Loucy (cell line): ENCODE measurements around the gene GRIK2.

Experiments used
- H2AFZ ChIP-seq: fragments of 200-600 bp; sonication (generic); 2 replicates; pipeline ENCODE4 v1.6.0; 2016; ENCODE audit warnings: antibody characterized with exemption, mild to moderate bottlenecking, low read length, moderate library complexity
- H3F3A ChIP-seq: fragments of 200-600 bp; 2 replicates; pipeline ENCODE4 v1.6.0; 2016; ENCODE audit warnings: antibody characterized with exemption, low read depth, mild to moderate bottlenecking
- H3K27me3 ChIP-seq: fragments of 200-600 bp; sonication (generic); 2 replicates; pipeline ENCODE4 v1.6.1; 2014; ENCODE audit warnings: low read length, mild to moderate bottlenecking; ENCODE audit not compliant: insufficient read depth, poor library complexity, severe bottlenecking
- H3K36me3 ChIP-seq: fragments of 200-600 bp; sonication (generic); 2 replicates; pipeline ENCODE4 v1.6.1; 2016; ENCODE audit warnings: low read length; ENCODE audit not compliant: insufficient read depth
- H3K4me1 ChIP-seq: fragments of 200-600 bp; sonication (generic); 2 replicates; pipeline ENCODE4 v1.5.1; 2014; ENCODE audit warnings: low read length, mild to moderate bottlenecking; ENCODE audit not compliant: insufficient read depth, poor library complexity, severe bottlenecking
- H3K4me2 ChIP-seq: fragments of 200-600 bp; sonication (generic); 2 replicates; pipeline ENCODE4 v1.6.0; 2014; ENCODE audit warnings: antibody characterized with exemption, low read length, low read depth, mild to moderate bottlenecking; ENCODE audit not compliant: poor library complexity, severe bottlenecking
- H3K4me3 ChIP-seq: fragments of 200-600 bp; sonication (generic); 2 replicates; pipeline ENCODE4 v1.5.1; 2014; ENCODE audit warnings: low read length, mild to moderate bottlenecking, mixed read lengths; ENCODE audit not compliant: poor library complexity, severe bottlenecking
- H3K79me2 ChIP-seq: fragments of 200-600 bp; sonication (generic); 2 replicates; pipeline ENCODE4 v1.6.1; 2014; ENCODE audit warnings: low read length; ENCODE audit not compliant: insufficient read depth
- H3K9ac ChIP-seq: fragments of 200-600 bp; sonication (generic); 2 replicates; pipeline ENCODE4 v1.6.0; 2014; ENCODE audit warnings: mild to moderate bottlenecking, low read depth, low read length, moderate library complexity; ENCODE audit not compliant: poor library complexity, severe bottlenecking
- H3K9me2 ChIP-seq: fragments of 200-600 bp; sonication (generic); replicated peaks from 2 replicates; pipeline ENCODE4 v1.6.1; 2016; ENCODE audit warnings: low read depth, low read length, mixed read lengths
- H3K9me3 ChIP-seq: fragments of 200-600 bp; sonication (generic); 2 replicates; pipeline ENCODE4 v1.6.1; 2014; ENCODE audit warnings: mild to moderate bottlenecking, antibody characterized with exemption, low read length, low read depth; ENCODE audit not compliant: insufficient read depth
- H4K20me1 ChIP-seq: fragments of 200-600 bp; sonication (generic); 2 replicates; pipeline ENCODE4 v1.6.0; 2014; ENCODE audit warnings: antibody characterized with exemption, low read length, mild to moderate bottlenecking; ENCODE audit not compliant: insufficient read depth, poor library complexity, severe bottlenecking
- EZH2phosphoT487 ChIP-seq: fragments of 200-600 bp; IDR thresholded peaks from 2 replicates; pipeline ENCODE4 v1.6.1; 2018; ENCODE audit warnings: antibody characterized with exemption, mild to moderate bottlenecking, moderate library complexity, borderline replicate concordance
- TF ChIP-seq, protein P1 (sequence below): fragments of 200-600 bp; sonication (generic); conservative IDR thresholded peaks from 2 replicates; pipeline ENCODE4 v1.5.1; 2014; ENCODE audit warnings: mild to moderate bottlenecking, antibody characterized with exemption, low read length

The GRIK2 gene

GRCh38 chr6:101703311-101703710 is 309.8 kb downstream of the GRIK2 start:
- no peaks in the 10 kb centered on the region for H3K79me2 ChIP-seq
- no peaks in the 10 kb centered on the region for H4K20me1 ChIP-seq
- no peak overlapping the region for H3K4me3 ChIP-seq
- H3K36me3 ChIP-seq, result no peaks in the 10 kb centered on the region
- H3K9ac ChIP-seq, result no peak overlapping the region
- H3K4me1 ChIP-seq, result no peaks in the 10 kb centered on the region
- H3K9me3 ChIP-seq, result no peaks in the 10 kb centered on the region
- no peaks in the 10 kb centered on the region for H3K9me2 ChIP-seq
- no peak overlapping the region for H2AFZ ChIP-seq
- TF ChIP-seq EZH2phosphoT487, result no peak
- TF ChIP-seq, protein P1, sequence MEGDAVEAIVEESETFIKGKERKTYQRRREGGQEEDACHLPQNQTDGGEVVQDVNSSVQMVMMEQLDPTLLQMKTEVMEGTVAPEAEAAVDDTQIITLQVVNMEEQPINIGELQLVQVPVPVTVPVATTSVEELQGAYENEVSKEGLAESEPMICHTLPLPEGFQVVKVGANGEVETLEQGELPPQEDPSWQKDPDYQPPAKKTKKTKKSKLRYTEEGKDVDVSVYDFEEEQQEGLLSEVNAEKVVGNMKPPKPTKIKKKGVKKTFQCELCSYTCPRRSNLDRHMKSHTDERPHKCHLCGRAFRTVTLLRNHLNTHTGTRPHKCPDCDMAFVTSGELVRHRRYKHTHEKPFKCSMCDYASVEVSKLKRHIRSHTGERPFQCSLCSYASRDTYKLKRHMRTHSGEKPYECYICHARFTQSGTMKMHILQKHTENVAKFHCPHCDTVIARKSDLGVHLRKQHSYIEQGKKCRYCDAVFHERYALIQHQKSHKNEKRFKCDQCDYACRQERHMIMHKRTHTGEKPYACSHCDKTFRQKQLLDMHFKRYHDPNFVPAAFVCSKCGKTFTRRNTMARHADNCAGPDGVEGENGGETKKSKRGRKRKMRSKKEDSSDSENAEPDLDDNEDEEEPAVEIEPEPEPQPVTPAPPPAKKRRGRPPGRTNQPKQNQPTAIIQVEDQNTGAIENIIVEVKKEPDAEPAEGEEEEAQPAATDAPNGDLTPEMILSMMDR, result no peak
- H3K27me3 ChIP-seq, result no peaks in the 10 kb centered on the region
- no peaks in the 10 kb centered on the region for H3F3A ChIP-seq
- no peak overlapping the region for H3K4me2 ChIP-seq

DNA sequence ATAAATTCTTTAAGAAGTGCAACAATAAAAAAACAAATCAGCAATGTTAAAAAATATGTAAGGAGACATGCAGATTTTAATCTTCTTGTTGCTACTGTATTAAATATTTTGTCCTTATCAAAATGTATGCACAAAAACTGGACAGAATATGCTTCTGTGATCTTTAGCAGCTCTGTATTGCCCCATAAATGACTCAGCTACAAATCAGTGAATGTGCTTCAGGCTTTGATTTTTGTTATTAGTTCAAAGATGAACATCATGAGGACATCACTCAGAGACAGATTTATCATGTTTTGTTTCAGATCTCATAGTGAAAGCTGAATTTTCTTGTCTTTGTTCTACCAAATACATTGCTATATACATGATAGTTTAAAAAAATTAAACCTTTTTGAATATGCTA is 312.4 kb downstream of the GRIK2 start:
- H3K4me2 ChIP-seq, result no peak overlapping the region
- no peaks in the 10 kb centered on the region for H3K9me2 ChIP-seq
- H3K4me1 ChIP-seq, result no peaks in the 10 kb centered on the region
- H3K36me3 ChIP-seq, result no peaks in the 10 kb centered on the region
- no peak overlapping the region for H3K4me3 ChIP-seq
- no peak overlapping the region for H3K9ac ChIP-seq
- no peaks in the 10 kb centered on the region for H3F3A ChIP-seq
- no peak for TF ChIP-seq EZH2phosphoT487
- TF ChIP-seq, protein P1, result no peak
- H4K20me1 ChIP-seq, result no peaks in the 10 kb centered on the region
- no peaks in the 10 kb centered on the region for H3K79me2 ChIP-seq
- no peaks in the 10 kb centered on the region for H3K27me3 ChIP-seq
- H2AFZ ChIP-seq, result no peak overlapping the region
- H3K9me3 ChIP-seq, result no peaks in the 10 kb centered on the region

- Histone ChIP-seq H3K9me2 (no peaks in the 10 kb centered on the region), H3K4me1 (no peaks in the 10 kb centered on the region), H3K79me2 (no peaks in the 10 kb centered on the region), H3K36me3 (no peaks in the 10 kb centered on the region), H3K27me3 (no peaks in the 10 kb centered on the region), H3K4me3 (no peak overlapping the region), H3K9ac (no peak overlapping the region), H2AFZ (no peak overlapping the region), H3K9me3 (no peaks in the 10 kb centered on the region), H4K20me1 (no peaks in the 10 kb centered on the region), H3K4me2 (no peak overlapping the region), H3F3A (no peaks in the 10 kb centered on the region)
- TF ChIP-seq EZH2phosphoT487, result no peak
- TF ChIP-seq, protein P1, result no peak
Observed at GRCh38 chr6:101706576-101706975, 313.1 kb downstream of the GRIK2 start.
